ENCODE data around the gene PLK3. TPM values are rescaled to one million over a fixed set of nuclear protein-coding genes. Genes with fewer than 3 reads are reported as not detected.

The PLK3 gene
- total and polyA plus RNA-seq, 9 of the 15 experiments (the other 6 are each of a cell fraction or from before 2014, with no cell fraction given) = 0.52 to 22.7 (median 11.0) TPM

- peaks cover 37 to 68% of the 10 kb centered on the region in 2 experiments for H3K4me1 ChIP-seq (replicated peaks in 1 of 2; ENCODE audit: control insufficient read depth in 2 of 2, insufficient read depth in 2 of 2, low read length in 2 of 2)
- DNase-seq (ENCODE audit: extremely low read depth in 1 of 4, low spot score in 3 of 4) = no peak
- no peaks in the 10 kb centered on the region for H3K36me3 ChIP-seq (ENCODE audit: control insufficient read depth, insufficient read depth, low read length)
- FAIRE-seq = no peak
- CTCF ChIA-PET (ENCODE audit: low intra/inter-chr PET ratio) = no interaction called here
- in situ Hi-C loops (cut with MboI) (no loop called here), intact Hi-C loops (cut with micrococcal nuclease) (no loop called here)
- no peaks in the 10 kb centered on the region for H3K27me3 ChIP-seq (ENCODE audit: control insufficient read depth in 2 of 2, insufficient read depth in 2 of 2, low read length in 2 of 2)
- peak overlapping the region in 1 of 2 experiments; percentile 78; a peak in 2 of 4 replicates for H3K9ac ChIP-seq (ENCODE audit: insufficient read depth in 1 of 2, low read depth in 2 of 2, low read length in 2 of 2)
- BruUV-seq (replicated peaks) = no TSS peak
- H3K9me1 ChIP-seq (ENCODE audit: control insufficient read depth, insufficient read depth, low read length) = no peaks in the 10 kb centered on the region
- TF ChIP-seq, protein P1, sequence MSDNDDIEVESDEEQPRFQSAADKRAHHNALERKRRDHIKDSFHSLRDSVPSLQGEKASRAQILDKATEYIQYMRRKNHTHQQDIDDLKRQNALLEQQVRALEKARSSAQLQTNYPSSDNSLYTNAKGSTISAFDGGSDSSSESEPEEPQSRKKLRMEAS (CRISPR knock-in tag; IDR thresholded peaks at IDR 0.05) = 0 out of 2 replicates have a peak, but pooled peaks have one; percentile 32
- TF ChIP-seq BRCA1 (IDR thresholded peaks at IDR 0.05) = no peak
- TF ChIP-seq BRCA1 (CRISPR knock-in tag; IDR thresholded peaks at IDR 0.05) = no peak
- no peak overlapping the region for H2AFZ ChIP-seq (ENCODE audit: low read depth, low read length)
- no peak overlapping the region for H3K27ac ChIP-seq (ENCODE audit: extremely low read depth, low read depth, low read length)
- H3K4me2 ChIP-seq (ENCODE audit: insufficient read depth, low read length) = no peak overlapping the region
- H3K79me2 ChIP-seq (ENCODE audit: control insufficient read depth, insufficient read depth, low read length) = no peaks in the 10 kb centered on the region
- H3K9me3 ChIP-seq (replicated peaks; ENCODE audit: control insufficient read depth, insufficient read depth, low read depth, low read length) = no peaks in the 10 kb centered on the region
- no peak overlapping the region for H3K4me3 ChIP-seq
- H4K20me1 ChIP-seq (replicated peaks; ENCODE audit: control insufficient read depth, insufficient read depth, low read length) = no peaks in the 10 kb centered on the region
- WGBS (ENCODE audit: insufficient coverage, low coverage, missing lambda C conversion rate) = 81% methylated on average over 15 of the region's 15 CpGs
- no peak for ATAC-seq
- POLR2A ChIA-PET = interaction anchor here (1.1 to 11.1 kb wide), 4 partner anchors 9 to 475 kb away, joined by 6 to 217 read pairs (median 8); partner anchors contain the start of genes HECTD3 and UROD
Measured at GRCh38 chr1:44828841-44829440, 28.8 kb downstream of the PLK3 start.
